ENCODE results near the gene NFATC4. TPM values are rescaled to one million over a fixed set of nuclear protein-coding genes. Genes with fewer than 3 reads are reported as not detected.

The NFATC4 gene
- total RNA-seq, 1 experiment from 2014 or later: 7.6 TPM

- DNase-seq (ENCODE audit: low read depth, low spot score): no peak
- ChIA-PET POLR2A (interaction anchor here (1.2 kb wide), 1 partner anchor 25 kb away, joined by 3 read pairs; no protein-coding TSS in a partner anchor), RAD21 (ENCODE audit: low non-redundant PET in 1 of 2, low total read pairs in 2 of 2, uncharacterized antibody in 2 of 2, unreplicated experiment in 2 of 2) (no interaction called here), CTCF (interaction anchor here (1.3 kb wide), 1 partner anchor 41 kb away, joined by 3 read pairs; no protein-coding TSS in a partner anchor)
- Histone ChIP-seq H3K4me2 (ENCODE audit: low read length) (peak overlapping the region; percentile 72), H3K9me2 (ENCODE audit: insufficient read depth) (no peaks in the 10 kb centered on the region), H3K27ac (ENCODE audit: low read depth, low read length) (peak overlapping the region; percentile 74; the same call in 1 of the 2 replicates), H3K36me3 (ENCODE audit: control insufficient read depth in 1 of 2, insufficient read depth in 2 of 2, low read length in 2 of 2) (no peaks in the 10 kb centered on the region), H3K79me2 (ENCODE audit: insufficient read depth, low read length) (no peaks in the 10 kb centered on the region), H3K4me3 (replicated peaks in 1 of 2; ENCODE audit: low read depth in 1 of 2, low read length in 2 of 2) (no peak overlapping the region), H3K9ac (ENCODE audit: low read length) (0 out of 2 replicates have a peak overlapping the region, but pooled peaks have one; percentile 55), H2AFZ (ENCODE audit: low read depth, low read length, poor library complexity, severe bottlenecking) (peak overlapping the region; percentile 20), H3K27me3 (ENCODE audit: insufficient read depth, low read length) (no peaks in the 10 kb centered on the region), H4K20me1 (ENCODE audit: insufficient read depth) (no peaks in the 10 kb centered on the region), H3K9me3 (ENCODE audit: control insufficient read depth in 1 of 2, insufficient read depth in 1 of 2, low read depth in 1 of 2, low read length in 2 of 2) (no peaks in the 10 kb centered on the region), H3K4me1 (ENCODE audit: control insufficient read depth in 1 of 2, insufficient read depth in 2 of 2, low read length in 2 of 2) (peaks cover 20 to 29% of the 10 kb centered on the region in 2 experiments)
- no peak for ATAC-seq
- intact Hi-C loops (cut with micrococcal nuclease): no loop called here
- no TSS peak for BruUV-seq (replicated peaks)
- TF ChIP-seq MAX (IDR thresholded peaks at IDR 0.05) (no peak), POLR2A (IDR thresholded peaks at IDR 0.05; ENCODE audit: borderline replicate concordance, extremely low read depth, insufficient read depth, insufficient read length) (no peak), ZBTB33 (IDR thresholded peaks at IDR 0.05; ENCODE audit: extremely low read depth, insufficient replicate concordance, low read length) (no peak), JUND (IDR thresholded peaks at IDR 0.05) (no peak), ATF3 (IDR thresholded peaks at IDR 0.05) (no peak), REST (IDR thresholded peaks at IDR 0.05; ENCODE audit: low read depth) (no peak), FOSL1 (IDR thresholded peaks at IDR 0.05; ENCODE audit: low read depth) (no peak), CBX3 (IDR thresholded peaks at IDR 0.05; ENCODE audit: low read depth) (no peak), YY1 (IDR thresholded peaks at IDR 0.05; ENCODE audit: extremely low read depth, insufficient replicate concordance, low read depth, low read length) (no peak), ZFX (IDR thresholded peaks at IDR 0.05) (no peak), EZH2 (IDR thresholded peaks at IDR 0.05) (no peak), POLR2AphosphoS5 (IDR thresholded peaks at IDR 0.05; ENCODE audit: low read depth, low read length) (no peak), SRF (IDR thresholded peaks at IDR 0.05; ENCODE audit: low read depth) (no peak), SP1 (IDR thresholded peaks at IDR 0.05; ENCODE audit: low read depth) (no peak), ELF1 (IDR thresholded peaks at IDR 0.05; ENCODE audit: borderline replicate concordance, low read depth) (no peak), CEBPB (IDR thresholded peaks at IDR 0.05; ENCODE audit: low read depth) (no peak), SIN3A (IDR thresholded peaks at IDR 0.05; ENCODE audit: low read depth) (no peak)
Measured at GRCh38 chr14:24390701-24391468, 22.9 kb downstream of the NFATC4 start.
